Tibial artery (tissue), 4 donors: ENCODE measurements around the gene TENM3.

ENCODE experiments used
- DNase-seq, 2 donors: peaks; one replicate each; pipeline ENCODE4 v3.0.0-alpha.2; 2019
- H3K27ac ChIP-seq, 2 donors: fragments of 200-600 bp; sonication (generic) in 1 of 2; 1 replicate in 1 of 2; 2 replicates in 1 of 2; pipeline ENCODE4 v1.5.1; 2018 to 2019; ENCODE audit warnings: mild to moderate bottlenecking in 1 of 2
- H3K27me3 ChIP-seq, 2 donors: fragments of 200-600 bp; sonication (generic) in 1 of 2; one replicate each; pipeline versions ENCODE4 v1.5.1 to v1.6.0; 2016 to 2019
- H3K36me3 ChIP-seq, 3 donors: fragments of 200-600 bp; sonication (generic) in 2 of 3; one replicate each; pipeline ENCODE4 v1.5.1; 2016 to 2019; ENCODE audit warnings: mild to moderate bottlenecking in 2 of 3
- H3K4me1 ChIP-seq, 4 donors: fragments of 200-600 bp; sonication (generic) in 2 of 4; 1 replicate in 3 of 4; 2 replicates in 1 of 4; pipeline ENCODE4 v1.5.1; 2016 to 2019
- H3K4me3 ChIP-seq, 2 donors: fragments of 200-600 bp; sonication (generic) in 1 of 2; 1 replicate in 1 of 2; 2 replicates in 1 of 2; pipeline ENCODE4 v1.5.1; 2018 to 2019; ENCODE audit warnings: mild to moderate bottlenecking in 2 of 2
- H3K9me3 ChIP-seq, 3 donors: fragments of 200-600 bp; sonication (generic) in 1 of 3; one replicate each; pipeline ENCODE4 v1.5.1; 2016 to 2019
- intact Hi-C: fragments of 100-400 bp; cut with DNase I; formaldehyde crosslinking; loops from one replicate; pipeline ENCODE4 v1.15.0; 2023; ENCODE audit warnings: low total_unique reads
- TF ChIP-seq, protein P1 (sequence below), 2 experiments: fragments of 200-600 bp in 1 of 2; fragments of 450-650 bp in 1 of 2; IDR thresholded peaks; one replicate each; pipeline ENCODE4 v1.5.1; 2017 to 2019; ENCODE audit warnings: antibody characterized with exemption in 2 of 2, mild to moderate bottlenecking in 1 of 2, moderate library complexity in 1 of 2

The TENM3 gene

DNA sequence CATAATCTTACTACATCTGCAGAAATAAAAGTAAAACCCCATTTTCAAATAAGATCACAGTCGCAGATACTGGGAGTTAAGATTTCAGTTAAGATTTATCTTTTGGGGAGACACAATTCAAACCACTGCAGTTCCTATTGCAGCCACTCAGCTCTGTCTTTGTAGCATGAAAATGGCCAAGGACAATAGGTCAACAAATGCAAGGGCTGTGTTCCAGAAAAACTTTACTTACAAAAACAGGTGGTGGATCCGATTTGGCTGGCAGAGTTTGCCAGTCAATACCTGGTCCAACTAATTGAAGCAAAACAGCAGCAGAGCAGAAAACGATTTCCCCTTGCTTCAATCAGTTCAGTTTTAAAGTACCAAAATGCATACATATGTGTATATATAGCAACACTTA lies 77.4 kb downstream of the TENM3 start:
- intact Hi-C loops: no loop called here
- Histone ChIP-seq H3K27me3 (no peaks in the 10 kb centered on the region), H3K27ac (no peak overlapping the region), H3K4me3 (no peak overlapping the region), H3K4me1 (no peaks in the 10 kb centered on the region), H3K36me3 (no peaks in the 10 kb centered on the region), H3K9me3 (peaks cover 0 to 6% (median 4%) of the 10 kb centered on the region in 3 donors)
- DNase-seq: no peak
- TF ChIP-seq, protein P1, sequence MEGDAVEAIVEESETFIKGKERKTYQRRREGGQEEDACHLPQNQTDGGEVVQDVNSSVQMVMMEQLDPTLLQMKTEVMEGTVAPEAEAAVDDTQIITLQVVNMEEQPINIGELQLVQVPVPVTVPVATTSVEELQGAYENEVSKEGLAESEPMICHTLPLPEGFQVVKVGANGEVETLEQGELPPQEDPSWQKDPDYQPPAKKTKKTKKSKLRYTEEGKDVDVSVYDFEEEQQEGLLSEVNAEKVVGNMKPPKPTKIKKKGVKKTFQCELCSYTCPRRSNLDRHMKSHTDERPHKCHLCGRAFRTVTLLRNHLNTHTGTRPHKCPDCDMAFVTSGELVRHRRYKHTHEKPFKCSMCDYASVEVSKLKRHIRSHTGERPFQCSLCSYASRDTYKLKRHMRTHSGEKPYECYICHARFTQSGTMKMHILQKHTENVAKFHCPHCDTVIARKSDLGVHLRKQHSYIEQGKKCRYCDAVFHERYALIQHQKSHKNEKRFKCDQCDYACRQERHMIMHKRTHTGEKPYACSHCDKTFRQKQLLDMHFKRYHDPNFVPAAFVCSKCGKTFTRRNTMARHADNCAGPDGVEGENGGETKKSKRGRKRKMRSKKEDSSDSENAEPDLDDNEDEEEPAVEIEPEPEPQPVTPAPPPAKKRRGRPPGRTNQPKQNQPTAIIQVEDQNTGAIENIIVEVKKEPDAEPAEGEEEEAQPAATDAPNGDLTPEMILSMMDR (IDR thresholded peaks at IDR 0.05): no peak

DNA sequence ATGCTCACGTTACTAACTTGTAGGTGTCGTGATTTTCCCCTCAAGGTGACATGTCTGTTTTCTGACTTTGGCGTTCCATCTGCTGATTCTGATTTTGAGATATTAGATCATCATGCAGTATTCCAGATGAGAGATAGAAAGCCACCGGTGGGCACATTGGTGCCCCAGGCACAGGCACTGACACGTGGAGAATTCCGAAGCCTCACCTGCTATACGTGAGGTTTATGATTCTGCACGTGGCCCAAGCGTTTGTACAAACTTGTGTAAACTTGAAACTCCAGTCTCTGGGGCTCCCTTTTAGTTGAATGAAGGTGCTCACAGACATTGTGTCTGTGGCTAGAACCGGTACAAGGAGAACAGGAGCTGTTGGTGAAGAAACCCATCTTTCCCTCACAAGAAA lies 81.1 kb downstream of the TENM3 start:
- intact Hi-C loops: no loop called here
- H3K4me3 ChIP-seq: no peak overlapping the region

DNA sequence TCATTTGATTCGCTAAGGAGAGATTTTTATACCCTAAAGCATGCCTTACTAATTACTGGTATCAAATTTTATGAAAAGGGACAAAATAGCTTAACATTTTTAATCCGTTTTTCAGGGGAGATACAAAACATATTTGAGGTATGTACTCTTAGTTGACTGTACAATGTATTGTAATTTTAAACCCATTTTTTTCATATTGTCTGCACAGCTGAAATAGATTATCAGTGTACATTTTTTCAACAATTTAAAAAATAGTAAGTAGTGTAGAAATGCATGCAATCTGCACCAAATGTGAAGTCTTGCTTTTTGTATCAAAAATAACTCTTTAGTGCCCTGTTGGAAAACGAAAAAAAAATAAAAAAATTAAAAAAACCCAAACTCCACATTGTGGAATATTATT lies 82.2 kb downstream of the TENM3 start:
- intact Hi-C loops: no loop called here
- Histone ChIP-seq H3K4me3 (no peak overlapping the region), H3K36me3 (no peaks in the 10 kb centered on the region), H3K9me3 (no peaks in the 10 kb centered on the region), H3K27me3 (no peaks in the 10 kb centered on the region), H3K27ac (no peak overlapping the region), H3K4me1 (no peaks in the 10 kb centered on the region)
- DNase-seq: no peak
- TF ChIP-seq, protein P1 (IDR thresholded peaks at IDR 0.05): no peak

More for the DNA sequence above, 81.1 kb downstream of the TENM3 start:
- no peak for DNase-seq
- TF ChIP-seq, protein P1 (IDR thresholded peaks at IDR 0.05): no peak
- Histone ChIP-seq H3K27ac (no peak overlapping the region), H3K9me3 (no peaks in the 10 kb centered on the region), H3K36me3 (no peaks in the 10 kb centered on the region), H3K27me3 (no peaks in the 10 kb centered on the region), H3K4me1 (no peaks in the 10 kb centered on the region)

DNA sequence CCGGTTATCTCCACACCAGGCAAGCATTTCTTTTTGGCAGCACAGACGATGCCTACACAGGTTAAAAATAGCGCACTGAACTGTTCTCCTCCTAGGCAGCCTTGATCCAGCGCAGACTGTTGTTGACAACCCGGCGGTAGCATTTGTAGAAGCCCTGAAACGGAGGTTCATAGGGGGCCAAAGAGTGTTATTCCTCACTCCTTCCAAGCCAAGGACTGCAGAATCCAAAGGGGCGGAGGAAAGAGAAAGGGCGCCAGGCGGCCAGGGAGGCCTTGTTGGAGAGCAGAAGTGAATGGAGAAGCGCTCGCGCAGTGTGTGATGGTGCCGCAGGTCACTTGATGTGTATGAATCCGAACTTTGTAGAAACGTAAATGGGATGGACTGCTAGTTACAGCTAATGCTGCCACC lies 82.7 kb downstream of the TENM3 start:
- Histone ChIP-seq H3K4me3 (no peak overlapping the region), H3K27ac (no peak overlapping the region), H3K4me1 (no peaks in the 10 kb centered on the region), H3K9me3 (no peaks in the 10 kb centered on the region), H3K36me3 (no peaks in the 10 kb centered on the region), H3K27me3 (no peaks in the 10 kb centered on the region)
- no peak for DNase-seq
- TF ChIP-seq, protein P1 (IDR thresholded peaks at IDR 0.05): no peak
- intact Hi-C loops: no loop called here

DNA sequence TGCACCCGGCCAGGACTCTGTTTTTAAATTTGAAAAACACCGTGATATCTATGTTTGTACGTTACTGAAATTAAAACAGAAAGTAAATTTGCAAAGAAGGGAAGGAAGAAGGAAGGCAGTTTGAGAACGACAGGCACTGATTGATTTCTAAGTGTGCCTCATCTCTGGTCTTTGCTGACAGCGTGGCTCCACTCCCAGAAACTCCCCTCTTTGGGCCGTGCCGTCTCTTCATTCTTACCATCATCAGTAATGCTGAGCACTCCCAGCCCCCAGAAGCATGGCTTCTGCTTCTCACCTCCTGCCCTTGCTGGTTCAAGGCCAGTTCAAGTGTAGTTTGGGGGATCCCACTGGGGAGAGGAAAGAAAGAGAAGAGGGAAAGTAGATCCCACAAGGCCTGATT lies 85.3 kb downstream of the TENM3 start:
- TF ChIP-seq, protein P1 (IDR thresholded peaks at IDR 0.05): no peak
- intact Hi-C loops: no loop called here
- H3K4me3 ChIP-seq: no peak overlapping the region
- no peaks in the 10 kb centered on the region for H3K27me3 ChIP-seq
- H3K9me3 ChIP-seq: no peaks in the 10 kb centered on the region
- no peak for DNase-seq
- H3K27ac ChIP-seq: no peak overlapping the region
- H3K36me3 ChIP-seq: no peaks in the 10 kb centered on the region
- no peaks in the 10 kb centered on the region for H3K4me1 ChIP-seq

DNA sequence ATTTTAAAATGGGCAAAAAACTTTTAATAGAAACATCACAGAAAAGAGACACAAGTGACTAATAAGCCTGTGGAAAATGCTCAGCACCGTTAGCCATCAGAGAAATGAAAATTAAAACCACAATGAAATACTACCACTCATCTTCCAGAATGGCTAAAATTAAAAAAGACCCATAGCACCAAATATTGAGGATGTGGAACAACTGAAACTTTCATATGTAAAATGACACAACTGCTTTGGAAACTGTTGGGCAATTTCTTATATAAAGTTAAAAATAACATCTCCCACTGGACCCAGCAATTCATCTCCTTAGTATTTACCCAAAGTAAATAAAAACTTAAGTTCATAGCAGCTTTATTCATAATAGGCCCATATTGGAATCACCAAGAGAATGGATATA lies 94.2 kb downstream of the TENM3 start:
- no peaks in the 10 kb centered on the region for H3K27me3 ChIP-seq

More for the DNA sequence above, 94.2 kb downstream of the TENM3 start:
- DNase-seq: no peak
- Histone ChIP-seq H3K36me3 (no peaks in the 10 kb centered on the region), H3K4me1 (no peaks in the 10 kb centered on the region), H3K4me3 (no peak overlapping the region), H3K9me3 (no peaks in the 10 kb centered on the region), H3K27ac (no peak overlapping the region)
- intact Hi-C loops: no loop called here
- TF ChIP-seq, protein P1 (IDR thresholded peaks at IDR 0.05): no peak
